ENCODE results near the gene SLC9C1. TPM values are rescaled to one million over a fixed set of nuclear protein-coding genes. Genes with fewer than 3 reads are reported as not detected.

SLC9C1 gene
- total and polyA plus RNA-seq, 8 donors: 1.1 TPM; not detected in 7

GRCh38 chr3:112175646-112176045, 118.4 kb downstream of the SLC9C1 start:
- intact Hi-C loops (cut with DNase I; ENCODE audit: low total_unique reads): no loop called here
- TF ChIP-seq POLR2AphosphoS5 (IDR thresholded peaks at IDR 0.05) (no peak), CTCF (IDR thresholded peaks at IDR 0.05) (no peak), EP300 (IDR thresholded peaks at IDR 0.05) (no peak), POLR2A (IDR thresholded peaks at IDR 0.05) (no peak)

GRCh38 chr3:112175037-112175436, 119.0 kb downstream of the SLC9C1 start:
- Histone ChIP-seq H3K9me3 (no peaks in the 10 kb centered on the region), H3K4me1 (no peaks in the 10 kb centered on the region), H3K36me3 (no peaks in the 10 kb centered on the region), H3K27me3 (no peaks in the 10 kb centered on the region), H3K27ac (no peak overlapping the region), H3K4me3 (no peak overlapping the region)
- DNase-seq: no peak
- intact Hi-C loops (cut with DNase I; ENCODE audit: low total_unique reads): no loop called here
- 93 to 100% (median 96%) methylated on average over 3 to 5 of the region's 5 CpGs for WGBS, 5 donors
- TF ChIP-seq POLR2A (IDR thresholded peaks at IDR 0.05) (no peak), POLR2AphosphoS5 (IDR thresholded peaks at IDR 0.05) (no peak), EP300 (IDR thresholded peaks at IDR 0.05) (no peak), CTCF (IDR thresholded peaks at IDR 0.05) (no peak)

More at GRCh38 chr3:112175646-112176045, 118.4 kb downstream of the SLC9C1 start:
- no peak overlapping the region for H3K27ac ChIP-seq
- H3K9me3 ChIP-seq: no peaks in the 10 kb centered on the region
- no peak for DNase-seq
- 71 to 94% (median 87%) methylated on average over 2 to 6 of the region's 6 CpGs for WGBS, 5 donors
- no peaks in the 10 kb centered on the region for H3K4me1 ChIP-seq
- no peaks in the 10 kb centered on the region for H3K27me3 ChIP-seq
- no peak overlapping the region for H3K4me3 ChIP-seq
- H3K36me3 ChIP-seq: no peaks in the 10 kb centered on the region

GRCh38 chr3:112171144-112171543, 122.9 kb downstream of the SLC9C1 start:
- intact Hi-C loops (cut with DNase I; ENCODE audit: low total_unique reads): no loop called here
- WGBS, 5 donors: 89 to 95% (median 92%) methylated on average over 3 of the region's 3 CpGs
- H3K27me3 ChIP-seq: no peaks in the 10 kb centered on the region
- DNase-seq: no peak
- no peak overlapping the region for H3K27ac ChIP-seq
- H3K9me3 ChIP-seq: peaks cover 0 to 2% (median under 1%) of the 10 kb centered on the region in 4 donors
- TF ChIP-seq POLR2AphosphoS5 (IDR thresholded peaks at IDR 0.05): no peak
- H3K36me3 ChIP-seq: no peaks in the 10 kb centered on the region
- no peak overlapping the region for H3K4me3 ChIP-seq
- H3K4me1 ChIP-seq: no peaks in the 10 kb centered on the region

- Histone ChIP-seq H3K4me1 (no peaks in the 10 kb centered on the region), H3K36me3 (peaks cover 0 to 7% (median 2%) of the 10 kb centered on the region in 4 donors), H3K9me3 (peaks cover 0 to 10% (median 7%) of the 10 kb centered on the region in 4 donors), H3K27ac (no peak overlapping the region), H3K27me3 (no peaks in the 10 kb centered on the region), H3K4me3 (no peak overlapping the region)
- intact Hi-C loops (cut with DNase I; ENCODE audit: low total_unique reads): no loop called here
- 83 to 93% (median 88%) methylated on average over 2 of the region's 2 CpGs for WGBS, 5 donors
- DNase-seq: no peak
- TF ChIP-seq CTCF (IDR thresholded peaks at IDR 0.05) (no peak), EP300 (IDR thresholded peaks at IDR 0.05) (no peak), POLR2A (IDR thresholded peaks at IDR 0.05) (no peak), POLR2AphosphoS5 (IDR thresholded peaks at IDR 0.05) (no peak)
Measured at GRCh38 chr3:112170046-112170445, 124.0 kb downstream of the SLC9C1 start.

- Histone ChIP-seq H3K36me3 (peaks cover 0 to 7% (median 2%) of the 10 kb centered on the region in 4 donors), H3K9me3 (peaks cover 0 to 10% (median 7%) of the 10 kb centered on the region in 4 donors), H3K27ac (no peak overlapping the region), H3K4me1 (no peaks in the 10 kb centered on the region), H3K4me3 (no peak overlapping the region), H3K27me3 (no peaks in the 10 kb centered on the region)
- no peak for TF ChIP-seq EP300 (IDR thresholded peaks at IDR 0.05)
- TF ChIP-seq CTCF (IDR thresholded peaks at IDR 0.05): no peak
- no peak for TF ChIP-seq POLR2A (IDR thresholded peaks at IDR 0.05)
- 86 to 95% (median 94%) methylated on average over 2 of the region's 2 CpGs for WGBS, 5 donors
- intact Hi-C loops (cut with DNase I; ENCODE audit: low total_unique reads): no loop called here
- DNase-seq: no peak
Measured at GRCh38 chr3:112167758-112168157, 126.3 kb downstream of the SLC9C1 start.

Measured in stomach (tissue), 9 donors.